Suppressor macrophage treated with lipopolysaccharide for 1 hour (primary cell): ENCODE measurements around the gene S1PR1.

Experiments
- DNase-seq, 3 donors: peaks; one replicate each; pipeline ENCODE4 v3.0.0-alpha.2; 2020 to 2022

Gene S1PR1

GRCh38 chr1:101280942-101281654 lies 44.3 kb downstream of the S1PR1 start:
- DNase-seq: no peak

- DNase-seq: no peak
These were observed 44.9 kb downstream of the S1PR1 start for GRCh38 chr1:101281751-101282150.

GRCh38 chr1:101282314-101283038 lies 45.7 kb downstream of the S1PR1 start:
- no peak for DNase-seq

GRCh38 chr1:101283443-101283842 lies 46.6 kb downstream of the S1PR1 start:
- DNase-seq: no peak

- DNase-seq: no peak
These were observed 47.2 kb downstream of the S1PR1 start for GRCh38 chr1:101284021-101284420.

GRCh38 chr1:101284622-101285218 lies 47.9 kb downstream of the S1PR1 start:
- no peak for DNase-seq

GRCh38 chr1:101285922-101286570 lies 49.2 kb downstream of the S1PR1 start:
- peak in 2 of 3 donors; percentile 40 to 50 for DNase-seq

- peak; percentile 83 to 88 (median 83) for DNase-seq
These were observed 51.7 kb downstream of the S1PR1 start for GRCh38 chr1:101288491-101288944.

GRCh38 chr1:101290119-101290921 lies 53.5 kb downstream of the S1PR1 start:
- DNase-seq: no peak
